Stimulated activated CD4-positive, alpha-beta T cell treated with anti-CD3 and anti-CD28 coated beads, Interleukin-4, amount 100 ng/mL, for 24 hours (primary cell): ENCODE measurements around the gene UBXN4.
"Not testable (repeated sequence)": the region's sequence is repeated elsewhere in the genome, so short reads cannot be mapped to it uniquely, and the experiment has no call there.

ENCODE experiments used
- DNase-seq: peaks from one replicate; pipeline ENCODE4 v3.0.0-alpha.2; 2020

The UBXN4 gene

DNA sequence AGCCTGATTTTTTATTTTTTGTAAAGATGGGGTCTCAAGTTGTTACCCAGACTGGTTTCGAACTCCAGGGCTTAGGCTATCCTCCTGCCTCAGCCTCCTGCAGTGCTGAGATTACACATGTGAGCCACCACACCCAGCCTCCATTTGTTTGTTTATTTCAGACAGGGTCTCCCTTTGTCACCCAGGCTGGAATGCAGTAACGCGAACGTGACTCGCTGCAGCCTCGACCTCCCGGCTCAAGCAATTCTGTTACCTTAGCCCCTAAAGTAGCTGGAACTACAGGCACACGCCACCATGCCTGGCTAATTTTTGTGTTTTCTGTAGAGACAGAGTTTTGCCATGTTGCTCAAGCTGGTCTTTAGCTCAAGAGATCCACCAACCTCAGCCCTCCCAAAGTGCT is 27.2 kb downstream of the UBXN4 start:
- DNase-seq = no peak

DNA sequence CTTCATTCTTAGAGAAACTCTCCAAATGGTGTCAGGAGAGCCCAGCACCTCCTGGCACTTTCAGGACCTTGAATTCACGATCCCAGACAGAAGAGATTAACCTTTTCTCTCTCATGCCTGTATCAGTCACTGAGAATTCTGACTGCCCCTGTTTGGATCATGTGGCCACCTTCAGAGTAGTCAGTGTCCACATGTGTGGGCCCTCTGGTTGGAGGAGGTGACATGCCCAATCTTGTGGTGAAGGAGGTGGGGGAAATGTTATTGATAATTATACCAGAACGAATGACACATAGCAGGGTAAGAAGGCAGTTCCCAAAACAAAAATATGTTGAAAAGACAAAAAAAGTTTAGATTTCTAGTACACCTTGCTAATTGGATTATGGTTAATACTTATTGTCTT is 31.7 kb downstream of the UBXN4 start:
- DNase-seq = no peak

DNA sequence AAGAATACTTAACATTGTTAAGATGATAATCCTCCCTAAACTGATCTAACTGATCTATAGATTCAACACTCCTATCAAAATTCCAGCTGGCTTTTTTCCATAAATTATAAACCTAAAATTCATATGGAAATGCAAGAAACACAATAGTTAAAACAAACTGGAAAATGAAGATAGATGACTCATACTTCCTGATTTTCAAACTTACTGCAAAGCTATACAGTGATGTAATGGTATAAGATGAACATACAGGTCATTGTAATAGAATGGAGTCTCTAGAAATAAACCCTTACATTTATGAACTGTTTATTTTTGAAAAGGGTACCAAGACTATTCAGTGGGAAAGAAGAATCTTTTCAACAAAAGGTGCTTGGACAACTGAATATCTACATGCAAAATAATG is 32.3 kb downstream of the UBXN4 start:
- no peak for DNase-seq

DNA sequence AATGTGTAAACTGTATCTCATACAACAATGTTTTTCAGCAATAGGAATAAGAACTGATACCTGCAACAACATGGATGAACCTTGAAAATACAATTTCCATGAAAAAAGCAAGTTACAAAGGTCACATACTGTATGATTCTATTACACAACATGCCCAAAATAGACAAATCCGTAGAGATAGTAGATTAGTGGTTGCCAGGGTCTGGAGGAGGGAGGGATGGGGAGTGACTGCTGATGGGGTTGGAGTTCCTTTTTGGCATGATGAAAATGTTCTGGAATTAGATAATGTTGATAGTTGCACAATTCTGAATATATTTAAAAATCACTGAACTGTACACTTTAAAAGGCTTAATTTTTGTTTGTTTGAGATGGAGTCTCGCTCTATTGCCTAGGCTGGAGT is 33.8 kb downstream of the UBXN4 start:
- no peak for DNase-seq

DNA sequence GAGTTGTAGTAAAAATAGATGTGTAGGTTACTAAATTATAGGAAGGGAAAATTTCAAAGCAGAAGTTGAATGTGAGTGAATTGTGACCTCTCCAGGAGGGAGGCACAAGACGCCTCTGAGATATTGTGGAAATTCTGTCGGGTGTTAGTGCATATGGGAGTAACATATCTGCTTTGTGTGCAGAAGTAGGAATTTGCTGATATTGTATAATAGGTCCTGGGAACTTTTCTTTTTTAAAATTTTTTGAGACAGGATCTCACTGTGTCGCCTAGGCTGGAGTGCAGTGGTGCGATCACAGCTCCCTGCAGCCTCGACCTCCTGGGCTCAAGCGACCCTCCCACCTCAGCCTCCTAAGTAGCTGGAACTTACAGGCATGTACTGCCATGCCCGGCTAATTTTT is 34.7 kb downstream of the UBXN4 start:
- no peak for DNase-seq

DNA sequence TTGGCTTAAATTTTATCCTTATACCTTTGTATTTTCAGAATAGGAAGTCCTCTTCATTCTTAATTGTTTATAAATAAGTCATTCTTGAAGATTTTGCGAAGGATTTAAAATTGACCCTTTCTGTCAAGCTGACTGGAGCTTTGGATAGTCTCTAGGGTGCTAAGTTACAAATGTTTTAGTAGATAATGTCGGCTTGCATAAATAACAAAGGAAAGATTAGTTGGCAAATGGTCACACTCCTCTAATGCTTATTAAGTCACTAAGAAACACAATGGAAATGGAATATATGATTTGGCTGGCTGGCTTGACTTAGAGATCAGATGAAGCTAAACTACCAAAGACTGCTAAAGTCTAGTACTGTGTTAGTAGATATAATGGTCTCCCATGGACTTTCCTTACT is 40.6 kb downstream of the UBXN4 start:
- DNase-seq = no peak

DNA sequence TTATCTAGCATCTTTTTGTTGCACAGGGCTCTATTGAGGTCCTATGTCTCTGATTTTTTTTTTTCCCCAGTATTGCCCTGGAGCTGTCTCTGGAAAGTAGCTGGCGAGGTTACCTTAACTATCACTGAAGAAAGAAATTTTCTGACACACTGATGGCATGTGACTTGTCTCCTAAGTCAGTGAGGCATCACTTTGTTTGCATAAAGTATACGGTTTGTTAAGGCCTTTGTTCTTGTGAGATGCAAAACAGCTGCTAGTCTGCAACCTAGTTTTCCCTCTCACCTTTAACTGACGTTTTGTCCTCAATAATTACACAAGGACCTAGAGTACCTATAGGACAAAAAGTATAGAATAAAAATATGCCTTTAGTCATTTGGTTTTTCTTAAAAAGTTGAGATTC is 41.8 kb downstream of the UBXN4 start:
- no peak for DNase-seq

DNA sequence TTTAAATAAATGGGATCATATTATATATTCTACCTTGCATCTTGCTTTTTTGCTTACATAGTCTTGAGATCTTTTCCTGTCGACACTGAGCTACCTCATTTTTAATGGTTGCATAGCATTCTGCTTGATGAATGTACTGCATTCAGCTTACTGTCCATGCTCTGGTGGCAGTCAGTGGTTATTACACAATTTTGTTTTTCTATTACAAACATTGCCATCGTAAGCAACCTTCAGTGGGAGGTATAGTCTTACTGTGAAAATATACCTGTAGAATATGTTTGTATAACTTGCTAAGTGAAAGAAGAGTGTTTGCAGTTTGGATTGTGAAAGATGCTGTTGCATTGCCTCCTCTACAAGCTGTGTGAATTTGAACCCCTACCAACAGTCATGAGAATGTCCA is 43.4 kb downstream of the UBXN4 start:
- DNase-seq = no peak

DNA sequence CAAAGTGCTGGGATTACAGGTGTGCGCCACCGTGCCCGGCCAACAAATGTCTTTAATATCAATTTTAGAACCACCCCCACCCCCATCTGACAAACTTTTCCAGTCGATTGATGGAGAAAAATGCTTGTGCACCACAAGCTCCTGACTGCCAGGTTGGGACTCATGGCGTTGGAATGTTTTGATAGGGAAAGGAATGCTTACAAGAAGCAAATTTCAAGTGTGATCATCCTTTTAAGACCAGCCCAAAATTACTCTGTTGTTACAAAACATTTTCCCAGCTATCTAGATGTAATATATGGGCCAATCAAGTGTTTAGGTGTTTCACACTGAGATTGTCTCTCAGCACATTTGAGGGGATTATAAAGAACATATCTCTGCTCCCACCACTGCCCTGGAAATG is 45.2 kb downstream of the UBXN4 start:
- DNase-seq = no peak

DNA sequence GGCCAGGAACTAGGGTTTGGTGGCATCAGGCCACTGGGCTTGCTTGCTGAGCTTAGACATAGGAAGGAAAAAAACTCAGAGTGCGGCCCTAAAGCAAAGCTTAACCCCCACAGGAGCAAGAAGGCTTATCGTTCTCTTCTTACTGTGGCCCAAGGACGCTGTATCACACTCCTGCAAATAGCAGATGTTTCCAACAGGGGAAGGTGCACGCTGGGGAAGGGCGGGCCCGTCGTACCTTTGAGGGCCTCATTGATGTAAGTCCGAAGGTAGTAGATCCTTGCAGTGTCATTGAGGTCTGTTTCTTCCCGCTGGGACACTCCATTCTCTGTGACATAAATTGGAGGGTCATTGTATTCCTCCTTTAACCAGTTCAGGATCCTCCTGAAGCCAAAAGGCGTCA is 48.8 kb downstream of the UBXN4 start:
- DNase-seq = no peak

DNA sequence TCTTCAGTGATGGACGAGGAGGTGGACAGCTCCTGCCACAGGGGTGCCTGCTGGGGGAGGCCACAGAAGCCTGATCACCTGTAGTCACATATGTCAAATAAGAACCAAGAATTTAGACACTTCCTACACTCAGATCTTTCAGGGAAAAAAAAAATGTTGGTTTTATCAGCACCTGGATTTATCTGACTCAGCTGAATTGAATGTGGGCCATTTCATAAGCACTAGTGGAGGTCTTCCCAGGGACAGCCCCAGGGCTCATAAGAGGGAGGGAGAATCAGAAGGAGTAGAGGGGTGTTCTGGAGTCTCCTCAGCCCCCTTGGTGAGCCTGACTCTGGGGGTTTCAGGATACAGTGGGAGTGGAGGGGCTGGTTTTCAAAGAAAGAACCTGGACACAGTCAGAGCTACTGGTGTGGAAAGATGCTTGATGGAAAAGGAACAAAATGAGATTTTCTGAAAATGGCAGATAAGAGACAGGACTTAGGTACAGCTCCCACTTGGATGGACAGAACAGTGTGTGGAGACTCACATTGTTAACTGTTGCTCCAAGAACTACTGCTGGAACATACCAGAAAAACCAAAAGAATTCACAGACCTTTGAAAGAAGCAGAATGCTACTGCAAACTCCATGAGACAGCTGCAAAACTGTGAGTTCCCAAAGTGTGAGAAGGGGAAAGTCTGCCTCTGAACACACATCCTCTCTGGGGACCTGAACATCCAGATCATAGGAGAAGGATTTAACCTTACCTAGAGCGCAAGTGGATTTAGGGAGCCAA is 49.9 kb downstream of the UBXN4 start:
- no peak for DNase-seq

DNA sequence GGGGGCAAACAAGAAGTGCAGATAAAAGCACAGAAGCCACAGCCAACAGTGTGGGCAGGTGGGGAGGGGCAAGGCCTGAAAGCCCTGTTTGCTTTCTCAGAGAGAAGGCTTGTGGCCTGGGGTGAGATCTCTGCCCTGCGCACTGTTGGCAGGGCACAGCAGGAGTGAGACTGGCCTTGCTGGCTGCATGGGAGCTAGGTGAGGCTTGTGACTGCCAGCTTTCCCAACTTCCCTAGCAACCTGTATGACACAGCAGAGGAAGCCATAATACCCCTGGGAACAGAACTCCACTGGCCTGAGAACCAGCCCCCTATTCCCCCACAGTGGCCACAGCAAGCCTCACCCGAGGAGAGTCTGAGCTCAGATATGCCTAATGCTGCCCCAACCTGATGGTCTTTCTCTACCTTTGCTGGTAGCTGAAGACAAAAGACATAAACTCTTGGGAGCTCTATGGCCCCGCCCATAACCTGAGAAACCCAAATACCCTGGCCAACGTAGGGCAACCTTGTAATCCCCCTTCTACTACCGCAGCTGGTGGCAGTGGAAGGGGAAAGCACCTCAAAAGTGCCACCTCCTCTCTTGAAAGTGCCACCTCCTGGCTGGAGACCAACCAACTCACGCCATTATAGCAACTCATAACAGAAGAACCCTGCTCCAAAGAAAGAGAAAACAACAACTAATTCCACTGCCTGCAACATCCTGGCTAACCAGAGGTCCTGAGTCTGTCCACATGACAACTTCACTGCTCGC is 50.9 kb downstream of the UBXN4 start:
- DNase-seq = no peak

DNA sequence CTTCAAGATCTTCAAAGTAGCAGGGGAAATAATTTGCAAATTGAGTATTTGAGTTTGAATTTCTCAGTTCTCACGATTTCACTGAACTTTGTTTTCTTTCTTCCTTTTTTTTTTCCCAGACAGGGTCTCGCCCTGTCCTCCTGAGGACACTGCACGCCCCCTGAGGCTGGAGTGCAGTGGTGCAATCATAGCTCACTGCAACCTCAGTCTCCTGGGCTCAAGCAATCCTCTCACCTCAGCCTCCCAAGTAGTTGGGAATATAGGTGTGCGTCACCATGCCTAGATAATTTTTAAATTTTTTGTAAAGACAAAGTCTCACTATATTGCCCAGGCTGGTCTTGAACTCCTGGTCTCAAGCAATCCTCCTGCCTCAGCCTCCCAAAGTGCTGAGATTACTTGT is 54.0 kb downstream of the UBXN4 start:
- not testable (repeated sequence) for DNase-seq

DNA sequence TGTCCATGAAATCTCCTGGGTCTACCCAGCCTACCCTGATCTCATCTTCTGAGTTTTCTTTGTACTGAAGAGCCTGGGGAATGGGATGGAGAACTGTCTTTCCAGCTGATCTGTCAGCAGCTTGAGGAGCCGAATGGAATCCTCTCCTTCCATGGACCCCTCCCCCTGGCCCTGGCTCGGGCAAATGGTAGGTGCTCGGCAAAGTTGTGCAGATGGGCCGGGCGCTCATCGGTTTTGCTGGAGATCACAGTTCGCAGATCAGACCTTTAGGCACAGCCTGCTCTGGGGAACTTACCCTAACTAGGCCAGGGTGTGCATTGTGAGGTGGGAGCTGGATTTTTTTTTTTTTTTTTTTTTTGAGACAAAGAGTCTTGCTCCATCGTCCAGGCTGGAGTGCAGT is 55.0 kb downstream of the UBXN4 start:
- DNase-seq = no peak

DNA sequence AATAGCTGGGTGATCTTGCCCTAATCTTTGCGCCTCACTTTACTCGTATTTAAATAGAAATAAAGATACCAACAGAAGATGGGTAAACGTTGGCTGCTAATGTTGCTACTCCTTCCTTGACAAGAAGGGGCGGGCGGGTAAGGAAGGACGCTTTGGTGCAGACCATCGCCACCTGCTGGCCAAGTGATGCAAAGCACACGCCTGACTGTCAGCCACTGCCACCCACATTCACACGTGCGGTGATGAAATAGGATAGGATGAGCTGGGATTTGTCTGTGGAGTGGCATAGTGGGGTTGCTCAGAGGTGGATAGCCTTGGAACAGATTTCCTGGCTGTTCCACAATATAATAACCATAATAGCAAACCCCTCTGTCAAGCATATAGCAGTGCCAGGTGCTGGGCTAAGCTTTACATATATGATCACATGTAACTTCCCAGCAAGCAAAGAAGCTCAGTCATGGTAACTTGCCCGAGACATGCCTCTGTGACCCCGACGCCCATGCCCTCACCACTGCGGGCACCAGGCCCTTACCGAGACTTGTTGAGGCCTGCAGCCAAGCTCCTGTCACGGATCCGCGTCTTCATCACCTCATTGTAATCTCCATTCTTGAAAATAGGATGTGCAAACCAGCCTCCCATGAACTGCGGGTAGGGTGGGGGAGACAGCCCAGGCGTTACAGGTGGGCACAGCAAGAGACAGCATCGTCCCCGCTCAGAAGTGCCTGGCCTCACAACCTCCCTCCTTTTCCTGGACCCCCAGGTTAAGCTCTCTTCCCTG is 56.0 kb downstream of the UBXN4 start:
- DNase-seq = peak; percentile 84

DNA sequence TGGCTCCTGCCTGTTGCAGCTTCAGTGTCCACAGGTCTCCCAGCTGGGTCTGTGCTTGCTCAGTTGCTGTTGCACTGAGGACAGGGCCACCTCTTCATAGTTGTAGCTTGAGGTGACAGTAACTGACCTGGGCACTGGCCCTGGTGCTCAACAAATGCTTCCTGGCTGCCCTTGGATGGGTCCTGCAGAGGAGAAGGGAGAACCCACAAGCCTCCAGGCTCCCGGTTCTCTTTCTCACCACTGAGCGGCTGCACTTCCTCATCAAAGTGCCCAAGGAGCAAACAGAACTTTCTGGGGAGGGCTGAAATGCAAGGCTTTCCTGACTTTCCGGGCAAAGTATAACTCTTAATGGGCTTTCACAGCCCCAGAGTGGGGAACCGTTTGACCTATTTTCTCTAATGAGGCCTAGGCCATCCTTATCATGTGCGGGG is 56.6 kb downstream of the UBXN4 start:
- DNase-seq = no peak

DNA sequence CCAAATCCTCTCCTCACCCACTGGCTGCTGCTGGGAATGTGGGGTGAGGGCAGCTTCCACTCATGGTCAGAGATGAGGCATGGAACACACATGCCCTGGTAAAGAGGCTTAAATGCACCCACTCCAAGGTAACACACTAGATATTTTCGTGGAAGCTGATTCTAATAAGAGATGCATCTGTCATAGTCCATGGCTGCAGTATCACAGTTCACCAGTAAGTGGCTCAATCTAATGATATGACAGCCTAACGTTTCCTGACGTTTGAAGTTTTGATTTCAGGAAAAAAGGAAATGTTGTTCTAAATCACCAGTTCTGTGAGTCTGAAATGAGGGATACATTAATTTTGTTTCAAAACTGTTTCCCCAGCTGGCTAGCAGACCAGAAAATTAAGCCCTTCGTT is 57.1 kb downstream of the UBXN4 start:
- no peak for DNase-seq

DNA sequence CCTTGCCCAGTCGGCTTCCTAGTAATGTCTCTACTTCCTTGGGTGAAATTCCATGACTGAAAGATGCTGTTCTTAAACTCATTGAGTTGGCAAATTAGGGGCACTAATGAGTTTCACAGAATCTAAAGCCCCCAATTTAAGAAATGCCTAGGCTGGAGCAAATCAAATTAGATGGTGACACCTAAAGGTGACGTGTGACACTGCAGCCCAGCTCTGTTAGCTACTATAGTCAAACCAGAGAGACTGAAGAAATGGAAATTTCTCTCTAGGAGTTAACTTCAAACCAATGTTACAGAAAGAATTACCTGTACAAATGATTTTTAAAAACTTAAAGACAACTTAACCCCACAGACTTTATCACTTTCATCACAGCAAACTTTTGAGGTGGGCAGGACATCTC is 58.1 kb downstream of the UBXN4 start:
- DNase-seq = no peak

DNA sequence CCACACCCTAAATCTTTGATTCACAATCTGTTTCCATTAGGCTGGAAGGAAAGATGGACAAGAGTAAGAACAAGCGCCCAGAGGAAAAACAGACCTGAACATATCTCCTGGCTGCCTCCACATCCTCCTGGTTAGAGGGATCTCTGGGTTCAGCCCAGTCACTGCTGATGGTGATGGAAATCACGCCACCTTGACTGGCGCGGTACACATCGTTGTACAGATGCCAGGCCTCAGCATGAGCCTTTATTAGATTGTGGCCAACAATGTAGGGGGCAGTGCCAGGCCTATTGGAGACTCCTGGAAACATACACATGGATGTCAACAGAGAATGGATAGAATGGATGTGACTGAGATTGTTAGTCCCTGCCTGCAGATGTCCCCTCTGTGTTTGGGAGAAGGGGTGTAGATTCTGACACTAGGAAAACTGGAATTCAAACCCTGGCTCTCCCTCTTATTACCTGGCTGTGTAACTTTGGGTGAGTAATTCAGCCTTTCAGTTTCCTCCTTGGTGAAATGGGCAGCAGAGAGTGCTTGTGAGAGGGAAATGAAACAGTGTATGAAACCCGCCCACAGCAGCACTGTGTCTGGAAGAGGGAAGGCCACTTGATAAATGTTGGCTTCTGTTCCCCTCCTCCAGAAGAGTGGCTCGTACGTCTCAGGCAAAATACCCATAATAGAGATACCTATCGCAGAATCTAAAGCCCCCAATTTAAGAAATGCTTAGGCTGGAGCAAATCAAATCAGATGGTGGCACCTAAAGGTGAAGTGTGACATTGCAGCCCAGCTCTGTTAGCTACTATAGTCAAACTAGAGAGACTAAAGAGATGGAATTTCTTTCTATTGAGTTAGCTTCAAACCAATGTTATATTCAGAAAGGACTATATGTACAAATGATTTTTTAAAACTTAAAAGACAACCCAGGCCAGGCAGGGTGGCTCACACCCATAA is 59.1 kb downstream of the UBXN4 start:
- no peak for DNase-seq

DNA sequence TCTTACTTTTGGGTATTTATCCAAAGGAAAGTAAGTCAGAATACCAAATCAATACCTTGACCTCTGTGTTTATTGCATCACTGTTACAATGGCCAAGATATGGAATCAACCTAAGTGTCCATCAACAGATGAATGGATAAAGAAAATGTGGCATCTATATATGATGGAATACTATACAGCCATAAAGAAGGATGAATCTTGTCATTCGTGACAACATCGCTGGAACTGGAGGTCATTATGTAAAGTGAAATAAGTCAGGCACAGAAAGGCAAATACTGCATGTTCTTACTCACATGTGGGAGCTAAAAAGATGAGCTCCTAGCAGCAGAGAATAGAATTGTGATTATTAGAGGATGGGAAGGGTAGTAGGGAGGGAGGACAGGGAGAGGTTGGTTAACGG is 60.7 kb downstream of the UBXN4 start:
- DNase-seq = no peak

DNA sequence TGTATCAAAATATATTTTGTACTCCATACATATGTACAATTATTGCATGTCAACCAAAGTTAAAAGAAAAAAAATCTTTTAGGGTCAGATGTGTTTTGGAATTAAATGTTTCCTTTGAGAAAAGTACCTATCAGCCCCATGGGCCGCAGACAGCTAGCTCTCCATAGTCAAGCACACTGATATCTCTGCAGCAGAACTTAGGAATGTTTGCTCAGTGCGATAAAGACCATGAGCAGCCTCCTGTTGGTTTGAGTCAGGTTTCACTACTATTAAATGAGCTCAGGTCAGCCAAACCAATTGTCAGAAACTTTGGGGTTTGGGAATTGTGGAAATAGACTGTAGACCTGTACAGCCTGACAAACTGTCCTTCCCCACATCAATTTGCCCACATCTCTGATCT is 61.6 kb downstream of the UBXN4 start:
- no peak for DNase-seq

DNA sequence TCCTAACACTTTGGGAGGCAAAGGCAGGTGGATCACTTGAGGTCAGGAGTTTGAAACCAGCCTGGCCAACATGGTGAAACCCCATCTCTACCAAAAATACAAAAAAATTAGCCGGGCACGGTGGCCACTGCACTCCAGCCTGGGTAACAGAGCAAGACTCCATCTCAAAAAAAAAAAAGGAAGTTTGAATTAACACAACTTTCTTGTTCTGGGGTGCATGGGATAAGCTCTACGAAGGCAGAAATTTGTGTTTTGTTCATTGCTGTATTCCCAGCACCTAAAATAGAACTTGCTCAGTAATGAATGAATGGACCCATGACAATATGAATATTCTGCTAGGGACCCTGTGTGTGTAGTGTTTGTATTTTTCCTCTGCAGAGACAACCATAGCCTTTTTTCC is 66.2 kb downstream of the UBXN4 start:
- not testable (repeated sequence) for DNase-seq
